Measurements from ENCODE around the gene SLC1A2.

SLC1A2 gene

DNA sequence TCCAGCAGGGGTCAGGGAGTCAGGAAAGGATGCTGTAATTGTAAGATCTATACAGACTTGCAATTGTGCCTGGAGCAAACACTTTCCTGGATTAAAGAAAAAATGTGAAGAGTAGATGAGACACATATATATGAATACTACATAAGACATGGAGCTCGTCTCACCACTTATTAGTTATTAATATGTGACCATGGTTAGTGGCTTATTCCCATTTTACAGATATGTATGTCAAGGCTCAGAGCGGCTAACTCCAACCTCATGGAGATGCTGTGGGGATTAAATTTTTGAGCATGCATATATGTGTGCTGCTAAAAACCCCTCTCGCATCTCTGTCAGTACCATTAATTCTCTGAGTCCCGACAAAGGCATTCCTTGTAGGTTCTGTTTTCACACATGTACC, 125.7 kb downstream of the SLC1A2 start:
- no peak for DNase-seq

GRCh38 chr11:35293035-35293434, 126.3 kb downstream of the SLC1A2 start:
- DNase-seq, result no peak

- peak; percentile 42 for DNase-seq
These were observed 127.1 kb downstream of the SLC1A2 start for GRCh38 chr11:35292279-35292678.

DNA sequence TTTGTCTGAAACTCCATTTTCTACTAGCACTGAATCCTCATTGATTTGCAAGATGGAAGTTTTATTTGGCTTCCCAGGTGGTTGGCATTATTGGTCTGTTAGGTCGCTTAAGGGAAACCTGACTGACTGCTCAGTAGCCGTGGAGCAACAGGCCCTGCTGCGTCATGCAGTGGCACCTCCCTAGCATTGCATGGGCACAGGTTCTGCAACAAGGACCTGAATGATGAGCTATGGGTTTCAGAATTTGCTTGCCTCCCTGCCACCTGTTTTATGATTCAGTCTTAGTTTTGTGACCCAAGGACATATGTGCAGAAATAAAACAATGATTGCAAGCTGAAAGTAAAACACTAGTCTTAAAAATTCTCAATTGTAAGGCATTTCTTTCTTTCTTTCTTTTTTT, 128.5 kb downstream of the SLC1A2 start:
- DNase-seq, result no peak

DNA sequence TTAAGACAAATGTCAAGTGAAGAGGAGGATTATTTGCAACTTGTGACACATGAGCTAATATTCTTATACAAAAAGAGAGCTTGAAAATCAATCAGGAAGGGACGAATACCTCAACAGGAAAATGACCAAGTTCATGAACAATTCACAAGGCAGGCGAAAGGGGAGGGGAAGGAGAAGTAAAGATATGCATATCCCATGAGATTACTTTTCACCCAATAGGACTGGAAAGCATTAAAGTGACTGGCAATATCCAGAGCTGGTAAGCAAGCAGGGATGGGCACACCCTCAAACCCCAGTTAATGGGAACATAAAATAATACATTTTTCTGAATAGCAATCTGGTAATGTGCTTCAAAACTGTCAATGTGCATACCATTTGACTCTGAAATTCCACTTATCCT, 129.5 kb downstream of the SLC1A2 start:
- no peak for DNase-seq

- no peak for DNase-seq
These were observed 130.4 kb downstream of the SLC1A2 start for GRCh38 chr11:35288817-35289541.

DNA sequence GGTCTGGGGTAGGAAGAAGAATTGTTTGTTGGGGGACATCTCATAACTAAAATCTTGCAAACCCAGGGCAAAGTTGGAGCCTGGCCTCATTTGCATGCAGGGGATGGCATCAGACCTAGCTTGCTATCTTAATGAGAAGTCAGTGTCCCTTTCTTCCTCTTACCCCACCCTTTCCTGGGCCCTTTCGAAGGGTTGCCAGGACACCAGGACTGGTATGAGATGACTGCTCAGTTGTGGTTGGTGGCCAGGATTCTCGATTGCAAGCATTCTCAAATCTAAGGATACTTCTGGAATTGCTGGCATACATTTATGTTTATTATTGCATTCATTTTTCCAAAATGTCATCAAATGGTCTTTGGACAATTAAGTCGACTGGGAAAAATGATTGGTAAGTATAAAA, 131.0 kb downstream of the SLC1A2 start:
- DNase-seq, result no peak

DNA sequence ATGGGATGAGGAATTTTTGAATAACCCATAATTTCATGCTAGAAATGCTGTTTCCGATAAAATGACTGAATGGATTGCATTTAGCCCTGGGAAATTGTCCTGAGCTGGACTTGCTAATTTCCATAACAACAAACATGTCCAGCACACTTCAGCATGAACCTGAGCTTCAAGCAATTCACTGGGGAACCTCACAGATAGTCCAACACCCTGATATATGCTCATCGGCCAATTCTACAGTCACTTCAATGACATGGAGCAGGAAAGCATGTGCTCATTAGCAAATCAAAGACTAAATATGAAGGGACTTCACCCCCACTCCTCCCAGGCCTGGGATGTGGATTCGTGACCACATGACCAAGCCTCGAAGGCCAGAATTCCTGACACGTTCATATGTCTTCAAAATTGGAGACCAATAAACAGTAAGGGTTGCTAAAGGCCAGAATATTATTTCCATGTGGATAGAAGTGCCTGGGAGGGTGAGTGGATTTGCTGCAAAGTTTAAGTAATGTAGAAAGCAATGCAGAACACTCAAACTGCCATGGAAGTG, 131.9 kb downstream of the SLC1A2 start:
- DNase-seq, result no peak

DNA sequence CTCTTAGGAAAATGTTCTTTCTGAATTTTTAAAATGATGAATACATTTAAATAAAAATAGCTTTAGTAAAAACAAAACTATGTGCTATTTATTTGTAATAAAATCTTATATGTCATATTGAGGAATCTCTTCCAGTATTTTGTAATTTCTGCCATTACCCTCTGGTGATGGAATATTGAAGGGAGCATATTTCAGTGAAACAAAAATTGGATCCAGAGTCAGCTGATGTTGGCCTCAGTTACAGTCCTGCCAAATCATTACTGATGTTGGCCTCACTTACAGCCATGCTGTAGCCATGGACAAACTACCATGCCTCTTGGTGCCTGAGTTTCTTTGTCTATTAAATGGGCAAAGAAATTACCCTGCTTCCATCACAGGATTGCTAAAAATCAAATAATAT, 133.2 kb downstream of the SLC1A2 start:
- DNase-seq, result no peak

DNA sequence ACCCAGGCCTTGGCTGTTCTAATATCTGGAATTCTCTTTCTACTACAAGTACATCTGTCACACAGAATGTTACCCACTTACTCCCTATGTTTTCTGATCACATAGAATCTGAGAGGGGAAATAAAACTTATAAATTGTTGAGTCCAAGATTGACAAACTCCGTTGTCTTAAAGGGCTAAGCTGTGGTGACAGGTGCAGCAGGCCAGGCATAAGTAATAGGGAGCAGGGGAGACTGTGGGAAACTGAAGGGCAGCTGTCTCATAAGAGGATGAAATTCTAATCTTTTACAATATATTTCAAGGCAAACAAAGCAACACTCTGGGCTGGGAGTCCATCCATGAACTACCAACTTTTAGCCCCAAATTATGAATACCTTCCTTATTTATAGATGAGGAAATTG, 133.9 kb downstream of the SLC1A2 start:
- peak; percentile 28 for DNase-seq

DNA sequence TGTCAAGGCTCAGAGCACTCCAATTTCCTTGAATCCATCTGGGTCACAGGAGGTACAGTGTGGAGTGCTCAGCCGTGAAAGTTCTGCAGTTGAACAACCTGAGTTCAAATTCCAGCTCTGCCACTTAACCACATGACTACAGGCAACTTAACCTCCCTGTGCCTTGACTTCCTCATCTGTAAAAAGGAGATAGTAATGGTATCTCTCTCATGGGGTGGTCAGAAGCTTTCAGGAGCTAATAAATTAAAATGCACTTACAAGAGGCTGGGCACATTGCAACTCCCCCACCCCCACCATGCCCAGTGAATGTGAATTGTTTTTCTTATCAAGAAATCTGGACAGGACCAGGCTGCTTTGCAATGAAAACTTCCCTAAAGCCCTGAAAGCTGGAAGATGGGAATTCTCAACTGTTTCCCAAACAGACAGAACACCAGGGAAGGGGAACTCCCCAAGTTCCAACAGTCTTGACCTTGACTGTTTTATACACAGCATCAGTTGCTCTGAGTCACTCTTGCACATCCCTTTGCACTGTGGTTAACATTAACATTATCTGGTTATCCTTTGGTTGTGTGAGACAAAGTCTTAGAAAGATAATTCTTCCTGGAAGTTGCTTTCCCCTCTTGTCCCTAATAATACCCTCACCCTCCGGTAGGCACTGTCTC, 137.0 kb downstream of the SLC1A2 start:
- DNase-seq, result no peak

DNA sequence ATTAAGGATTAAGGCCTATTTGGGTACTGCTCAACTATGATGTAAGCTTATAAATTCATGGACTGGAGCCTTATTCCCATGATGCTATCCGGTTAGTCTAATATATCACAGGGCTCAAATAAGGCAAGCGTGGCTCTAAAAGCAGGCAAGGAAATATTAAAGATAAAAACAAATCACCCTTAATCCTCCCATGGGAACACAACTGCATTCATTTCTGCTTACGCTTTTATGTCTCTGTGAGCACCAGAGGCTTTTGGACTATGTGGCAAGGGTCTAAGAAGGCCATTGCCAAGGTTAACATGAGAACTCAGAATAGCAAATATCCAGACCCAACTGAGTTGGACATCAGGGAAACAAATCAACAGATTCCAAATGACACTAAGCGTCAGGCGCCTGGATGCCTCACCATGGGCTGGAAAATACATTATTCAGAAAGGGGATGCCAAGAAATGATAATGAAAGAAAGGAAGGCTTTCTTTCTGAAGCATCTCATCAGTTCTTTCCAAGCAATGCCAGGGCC, 138.1 kb downstream of the SLC1A2 start:
- DNase-seq, result no peak

DNA sequence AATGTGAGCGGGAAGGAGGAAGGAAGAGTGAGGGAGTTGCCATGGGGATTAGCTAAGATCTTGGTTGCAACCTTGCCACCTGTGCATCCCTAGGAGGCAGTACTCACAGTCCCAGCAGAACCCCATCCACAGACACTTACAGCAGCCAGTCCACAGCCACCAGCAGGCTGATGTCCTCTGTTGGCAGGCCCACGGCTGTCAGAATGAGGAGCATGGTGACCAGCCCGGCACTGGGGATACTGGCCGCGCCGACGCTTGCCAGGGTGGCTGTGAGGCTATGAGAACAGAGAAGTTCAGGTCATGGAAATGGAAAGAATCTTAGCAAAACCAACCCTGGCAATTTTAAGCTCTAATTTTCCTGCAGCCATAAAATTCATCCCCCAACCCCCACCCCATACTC, 138.6 kb downstream of the SLC1A2 start:
- no peak for DNase-seq

DNA sequence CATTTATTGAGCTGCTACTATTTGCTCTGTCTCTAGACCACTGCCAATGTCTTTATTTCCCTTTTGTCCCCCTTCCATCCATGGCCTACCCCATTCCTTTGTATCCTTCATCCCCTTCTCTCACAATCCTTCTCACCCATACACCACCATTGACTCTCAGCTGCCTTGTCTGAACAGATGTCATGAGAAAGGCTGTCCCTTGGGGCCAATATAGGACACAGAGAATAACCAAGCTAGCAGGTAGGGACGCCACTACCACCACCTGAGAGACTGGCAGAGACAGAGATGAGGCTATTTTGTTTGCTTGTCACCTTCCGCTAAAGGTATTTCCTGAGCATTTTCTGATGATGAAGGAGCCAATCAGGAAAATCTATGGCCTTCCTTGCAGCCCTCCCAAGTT, 141.5 kb downstream of the SLC1A2 start:
- DNase-seq, result no peak

GRCh38 chr11:35276396-35277145, 142.8 kb downstream of the SLC1A2 start:
- DNase-seq, result no peak

DNA sequence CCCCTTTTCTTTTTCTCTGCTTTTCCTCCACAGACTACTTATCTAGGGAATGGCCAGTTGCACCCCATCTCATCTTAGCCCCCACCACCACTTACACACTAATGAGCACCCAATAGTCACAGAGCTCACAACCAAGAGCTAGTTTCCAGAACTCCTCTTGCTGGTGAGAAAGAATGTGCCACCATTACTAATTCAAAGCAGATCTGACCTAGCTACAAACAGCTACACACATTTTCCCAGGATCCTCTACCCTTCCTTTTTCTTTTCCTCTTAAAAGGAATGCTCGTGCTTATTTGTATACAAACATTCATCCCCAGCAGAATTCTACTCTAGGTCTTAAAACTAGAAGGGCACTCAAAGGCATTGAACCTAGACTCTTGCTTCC, 143.6 kb downstream of the SLC1A2 start:
- DNase-seq, result no peak

GRCh38 chr11:35274909-35275785, 144.2 kb downstream of the SLC1A2 start:
- DNase-seq, result no peak

GRCh38 chr11:35272391-35272902, 146.9 kb downstream of the SLC1A2 start:
- DNase-seq, result no peak

- no peak for DNase-seq
These were observed 148.3 kb downstream of the SLC1A2 start for GRCh38 chr11:35271031-35271430.

GRCh38 chr11:35270342-35270741, 149.0 kb downstream of the SLC1A2 start:
- no peak for DNase-seq

DNA sequence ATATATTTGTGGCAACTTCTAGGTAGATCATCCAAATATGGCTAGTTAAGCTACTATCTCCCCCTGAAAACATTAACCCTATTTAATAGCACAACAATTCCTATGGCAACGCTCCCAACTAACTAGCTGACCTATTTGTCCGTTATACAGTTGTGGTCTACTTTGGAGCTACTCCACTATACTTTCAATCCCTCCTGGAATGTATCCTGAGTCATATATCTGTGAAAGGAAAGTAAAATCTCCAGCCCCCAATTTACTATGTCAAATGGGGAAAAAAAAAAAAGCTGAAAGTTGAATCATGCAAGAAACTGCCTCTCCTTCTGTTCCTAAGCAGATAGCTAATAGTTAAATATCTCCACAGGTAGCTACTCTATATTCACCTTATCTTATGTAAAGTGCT, 151.9 kb downstream of the SLC1A2 start:
- DNase-seq, result no peak

DNA sequence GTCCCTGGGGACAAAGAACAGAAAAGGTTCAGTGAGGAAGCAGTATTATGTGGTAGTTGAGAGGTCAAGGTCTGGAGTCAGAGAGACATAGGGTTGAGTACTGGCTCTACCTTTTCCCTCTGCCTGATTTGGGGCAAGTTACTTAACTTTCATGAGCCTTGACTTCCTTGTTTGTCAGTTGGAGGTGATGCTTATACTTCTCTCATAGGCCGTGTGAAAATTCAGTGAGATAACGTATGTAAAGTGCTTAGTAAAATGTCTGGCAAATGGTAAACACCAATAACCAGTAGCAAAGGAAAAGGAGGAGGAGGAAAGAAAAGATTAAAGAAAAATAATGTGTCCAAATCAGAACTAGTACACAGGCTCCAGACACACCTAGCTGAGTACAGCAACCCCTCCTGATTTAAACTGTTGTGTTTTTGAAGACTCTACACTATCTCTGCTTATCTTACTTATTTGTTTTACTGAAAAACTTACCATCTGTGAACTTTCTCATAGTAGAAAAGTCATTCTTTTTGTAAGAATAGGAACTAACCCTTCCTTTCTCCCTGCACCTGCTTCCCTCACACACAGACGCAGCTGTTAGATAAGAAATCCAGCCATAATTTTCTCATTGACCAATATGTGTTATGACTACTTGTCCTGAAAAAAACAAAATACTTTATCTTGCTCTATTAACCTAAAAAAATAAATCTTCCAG, 153.5 kb downstream of the SLC1A2 start:
- no peak for DNase-seq

All from eye (tissue), 1 donor.